ENCODE measurements around the gene FAM228A.

Gene FAM228A

GRCh38 chr2:24205131-24205530 is 30.3 kb downstream of the FAM228A start:
- CTCF ChIA-PET, result interaction anchor here (0.6 kb wide), 1 partner anchor 277 kb away, joined by 3 read pairs; no protein-coding TSS in a partner anchor
- no peak for TF ChIP-seq SP2 (tag by site-specific recombination; IDR thresholded peaks at IDR 0.05)
- TF ChIP-seq SP3 (tag by site-specific recombination; IDR thresholded peaks at IDR 0.05), result no peak
- TF ChIP-seq ZNF184 (tag by site-specific recombination; IDR thresholded peaks at IDR 0.05), result no peak
- no peak for TF ChIP-seq HOXD13 (CRISPR knock-in tag; IDR thresholded peaks at IDR 0.05; ENCODE audit: borderline replicate concordance)
- TF ChIP-seq, protein P1, sequence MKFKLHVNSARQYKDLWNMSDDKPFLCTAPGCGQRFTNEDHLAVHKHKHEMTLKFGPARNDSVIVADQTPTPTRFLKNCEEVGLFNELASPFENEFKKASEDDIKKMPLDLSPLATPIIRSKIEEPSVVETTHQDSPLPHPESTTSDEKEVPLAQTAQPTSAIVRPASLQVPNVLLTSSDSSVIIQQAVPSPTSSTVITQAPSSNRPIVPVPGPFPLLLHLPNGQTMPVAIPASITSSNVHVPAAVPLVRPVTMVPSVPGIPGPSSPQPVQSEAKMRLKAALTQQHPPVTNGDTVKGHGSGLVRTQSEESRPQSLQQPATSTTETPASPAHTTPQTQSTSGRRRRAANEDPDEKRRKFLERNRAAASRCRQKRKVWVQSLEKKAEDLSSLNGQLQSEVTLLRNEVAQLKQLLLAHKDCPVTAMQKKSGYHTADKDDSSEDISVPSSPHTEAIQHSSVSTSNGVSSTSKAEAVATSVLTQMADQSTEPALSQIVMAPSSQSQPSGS (tag by site-specific recombination; IDR thresholded peaks at IDR 0.05; ENCODE audit: low read depth), result no peak
- POLR2A ChIA-PET, result no interaction called here
- no peaks in the 10 kb centered on the region for H3K9me3 ChIP-seq (ENCODE audit: control insufficient read depth, insufficient read depth, low read depth, low read length)
- H3K27ac ChIP-seq (ENCODE audit: extremely low read depth, low read depth, low read length), result no peak overlapping the region
- H3K4me3 ChIP-seq (ENCODE audit: low read depth, low read length), result no peak overlapping the region
- H3K36me3 ChIP-seq (ENCODE audit: control insufficient read depth in 2 of 2, insufficient read depth in 1 of 2, low read length in 2 of 2), result peaks cover 0 to 37% of the 10 kb centered on the region in 2 experiments; a peak in 2 of 3 replicates
- H3K4me1 ChIP-seq (ENCODE audit: control insufficient read depth, insufficient read depth, low read length), result no peaks in the 10 kb centered on the region

DNA sequence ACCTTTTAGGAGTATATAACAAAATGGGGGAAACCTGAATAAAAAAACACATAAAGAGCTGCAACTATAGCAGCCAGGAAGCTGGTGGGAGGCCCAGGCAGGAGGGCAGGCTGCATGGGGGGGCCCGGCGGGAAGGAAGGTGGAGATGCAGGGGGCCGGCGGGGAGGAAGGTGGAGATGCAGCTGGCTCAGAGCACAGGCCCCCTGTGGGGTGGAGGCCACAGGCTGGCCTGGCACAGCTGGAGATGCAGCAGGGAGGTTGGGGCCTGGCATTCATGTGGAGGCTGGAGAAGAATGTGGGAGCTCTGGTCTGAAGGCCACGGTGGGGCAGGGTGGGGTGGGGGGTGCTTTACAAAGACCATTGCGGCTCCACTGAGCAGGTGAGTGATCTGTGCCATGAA is 31.4 kb downstream of the FAM228A start:
- H3K36me3 ChIP-seq (ENCODE audit: control insufficient read depth in 2 of 2, insufficient read depth in 1 of 2, low read length in 2 of 2), result peaks cover 0 to 43% of the 10 kb centered on the region in 2 experiments; a peak in 2 of 3 replicates
- no peak overlapping the region for H3K27ac ChIP-seq (ENCODE audit: extremely low read depth, low read depth, low read length)
- no peak for TF ChIP-seq ZNF521 (tag by site-specific recombination; IDR thresholded peaks at IDR 0.05)
- no peak for TF ChIP-seq ZNF112 (tag by site-specific recombination; IDR thresholded peaks at IDR 0.05)
- no peak for TF ChIP-seq ZNF223 (tag by site-specific recombination; IDR thresholded peaks at IDR 0.05)
- TF ChIP-seq ZNF121 (tag by site-specific recombination; IDR thresholded peaks at IDR 0.05), result no peak
- peak; percentile 99 for TF ChIP-seq ZIC2 (tag by site-specific recombination; IDR thresholded peaks at IDR 0.05)
- TF ChIP-seq ZNF292 (tag by site-specific recombination; IDR thresholded peaks at IDR 0.05; ENCODE audit: borderline replicate concordance, low read depth), result no peak
- TF ChIP-seq ZNF670 (tag by site-specific recombination; IDR thresholded peaks at IDR 0.05; ENCODE audit: low read depth), result no peak
- no peak for TF ChIP-seq SCRT2 (tag by site-specific recombination; IDR thresholded peaks at IDR 0.05)
- peak; percentile 86 for TF ChIP-seq GLIS1 (tag by site-specific recombination; IDR thresholded peaks at IDR 0.05)
- no peak overlapping the region for H3K4me3 ChIP-seq (ENCODE audit: low read depth, low read length)
- H3K9me3 ChIP-seq (ENCODE audit: control insufficient read depth, insufficient read depth, low read depth, low read length), result no peaks in the 10 kb centered on the region
- ChIA-PET POLR2A (no interaction called here), CTCF (no interaction called here)
- H3K4me1 ChIP-seq (ENCODE audit: control insufficient read depth, insufficient read depth, low read length), result no peaks in the 10 kb centered on the region

DNA sequence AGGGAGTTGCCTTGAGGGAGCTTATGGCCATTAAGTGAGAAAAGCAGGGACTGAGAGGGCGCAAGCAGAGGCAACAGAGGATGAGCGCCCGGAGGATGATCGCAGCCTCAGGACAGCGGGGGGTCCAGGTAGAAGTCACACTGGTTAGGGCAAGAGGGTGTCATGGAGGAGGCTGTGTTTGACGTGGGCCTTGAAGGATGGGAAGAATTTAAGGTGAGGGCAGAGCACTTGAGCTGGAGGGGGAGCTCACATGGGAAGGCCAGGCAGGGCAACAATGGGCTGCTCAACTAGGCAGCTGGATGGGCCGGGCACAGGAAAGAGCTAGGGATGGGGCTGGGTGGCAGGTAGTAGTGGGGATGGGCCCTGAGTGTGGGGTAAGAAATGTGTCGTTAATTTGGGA is 31.9 kb downstream of the FAM228A start:
- Histone ChIP-seq H3K4me3 (ENCODE audit: low read depth, low read length) (no peak overlapping the region), H3K36me3 (ENCODE audit: control insufficient read depth in 2 of 2, insufficient read depth in 1 of 2, low read length in 2 of 2) (peaks cover 0 to 43% of the 10 kb centered on the region in 2 experiments; a peak in 2 of 3 replicates), H3K9me3 (ENCODE audit: control insufficient read depth, insufficient read depth, low read depth, low read length) (no peaks in the 10 kb centered on the region), H3K27ac (ENCODE audit: extremely low read depth, low read depth, low read length) (no peak overlapping the region), H3K4me1 (ENCODE audit: control insufficient read depth, insufficient read depth, low read length) (no peaks in the 10 kb centered on the region)
- peak; percentile 88 for TF ChIP-seq GLI4 (tag by site-specific recombination; IDR thresholded peaks at IDR 0.05)
- no peak for TF ChIP-seq ZNF514 (tag by site-specific recombination; IDR thresholded peaks at IDR 0.05)
- ChIA-PET CTCF (interaction anchor here (0.6 kb wide), 1 partner anchor 781 kb away, joined by 3 read pairs; no protein-coding TSS in a partner anchor), POLR2A (no interaction called here)

- no peaks in the 10 kb centered on the region for H3K9me3 ChIP-seq (ENCODE audit: control insufficient read depth, insufficient read depth, low read depth, low read length)
- ChIA-PET CTCF (interaction anchor here (0.6 to 1.0 kb wide), 2 partner anchors 387 to 782 kb away, joined by 3 read pairs; no protein-coding TSS in a partner anchor), POLR2A (no interaction called here)
- TF ChIP-seq SP7 (tag by site-specific recombination; IDR thresholded peaks at IDR 0.05) (no peak), ZNF621 (tag by site-specific recombination; IDR thresholded peaks at IDR 0.05) (no peak)
- H3K27ac ChIP-seq (ENCODE audit: extremely low read depth, low read depth, low read length), result no peak overlapping the region
- no peak overlapping the region for H3K4me3 ChIP-seq (ENCODE audit: low read depth, low read length)
- H3K4me1 ChIP-seq (ENCODE audit: control insufficient read depth, insufficient read depth, low read length), result no peaks in the 10 kb centered on the region
- H3K36me3 ChIP-seq (ENCODE audit: control insufficient read depth in 2 of 2, insufficient read depth in 1 of 2, low read length in 2 of 2), result peaks cover 0 to 46% of the 10 kb centered on the region in 2 experiments; a peak in 2 of 3 replicates
Measured at GRCh38 chr2:24207359-24207758, 32.5 kb downstream of the FAM228A start.

All from HEK293 (cell line).